Activated naive CD8-positive, alpha-beta T cell treated with anti-CD3 and anti-CD28 coated beads, Interleukin-2, amount 50 U/mL, for 16 hours (primary cell): ENCODE results near the gene SEC16B.

ENCODE experiments used
- DNase-seq: peaks from one replicate; pipeline ENCODE4 v3.0.0-alpha.2; 2020; ENCODE audit warnings: low read depth, low spot score

The SEC16B gene

GRCh38 chr1:177977141-177977540 is 7.3 kb upstream of the SEC16B start:
- no peak for DNase-seq

- DNase-seq: no peak
Measured at GRCh38 chr1:177976596-177976995, 6.7 kb upstream of the SEC16B start.

- DNase-seq: no peak
Measured at GRCh38 chr1:177975588-177976495, 6.0 kb upstream of the SEC16B start.

GRCh38 chr1:177973585-177973984 is 3.7 kb upstream of the SEC16B start:
- DNase-seq: no peak

GRCh38 chr1:177969109-177969508 is 749 bp downstream of the SEC16B start:
- no peak for DNase-seq

- no peak for DNase-seq
Measured at GRCh38 chr1:177966199-177966598, 3.7 kb downstream of the SEC16B start.

- no peak for DNase-seq
Measured at GRCh38 chr1:177965293-177965692, 4.6 kb downstream of the SEC16B start.

- no peak for DNase-seq
Measured at GRCh38 chr1:177964336-177964735, 5.5 kb downstream of the SEC16B start.

- no peak for DNase-seq
Measured at GRCh38 chr1:177960939-177961622, 8.8 kb downstream of the SEC16B start.

GRCh38 chr1:177959811-177960515 is 9.9 kb downstream of the SEC16B start:
- no peak for DNase-seq

GRCh38 chr1:177958092-177958491 is 11.8 kb downstream of the SEC16B start:
- no peak for DNase-seq

GRCh38 chr1:177954076-177954475 is 15.8 kb downstream of the SEC16B start:
- no peak for DNase-seq

- no peak for DNase-seq
Measured at GRCh38 chr1:177953549-177953948, 16.3 kb downstream of the SEC16B start.

GRCh38 chr1:177952691-177953090 is 17.2 kb downstream of the SEC16B start:
- DNase-seq: no peak

- DNase-seq: no peak
Measured at GRCh38 chr1:177952249-177952648, 17.6 kb downstream of the SEC16B start.

GRCh38 chr1:177950506-177950905 is 19.4 kb downstream of the SEC16B start:
- no peak for DNase-seq

- no peak for DNase-seq
Measured at GRCh38 chr1:177948336-177948972, 21.4 kb downstream of the SEC16B start.

- DNase-seq: no peak
Measured at GRCh38 chr1:177947623-177948022, 22.2 kb downstream of the SEC16B start.

GRCh38 chr1:177945943-177946650 is 23.8 kb downstream of the SEC16B start:
- no peak for DNase-seq

- DNase-seq: no peak
Measured at GRCh38 chr1:177944016-177944949, 25.6 kb downstream of the SEC16B start.
